ENCODE data around the gene SLC7A7.

DNA sequence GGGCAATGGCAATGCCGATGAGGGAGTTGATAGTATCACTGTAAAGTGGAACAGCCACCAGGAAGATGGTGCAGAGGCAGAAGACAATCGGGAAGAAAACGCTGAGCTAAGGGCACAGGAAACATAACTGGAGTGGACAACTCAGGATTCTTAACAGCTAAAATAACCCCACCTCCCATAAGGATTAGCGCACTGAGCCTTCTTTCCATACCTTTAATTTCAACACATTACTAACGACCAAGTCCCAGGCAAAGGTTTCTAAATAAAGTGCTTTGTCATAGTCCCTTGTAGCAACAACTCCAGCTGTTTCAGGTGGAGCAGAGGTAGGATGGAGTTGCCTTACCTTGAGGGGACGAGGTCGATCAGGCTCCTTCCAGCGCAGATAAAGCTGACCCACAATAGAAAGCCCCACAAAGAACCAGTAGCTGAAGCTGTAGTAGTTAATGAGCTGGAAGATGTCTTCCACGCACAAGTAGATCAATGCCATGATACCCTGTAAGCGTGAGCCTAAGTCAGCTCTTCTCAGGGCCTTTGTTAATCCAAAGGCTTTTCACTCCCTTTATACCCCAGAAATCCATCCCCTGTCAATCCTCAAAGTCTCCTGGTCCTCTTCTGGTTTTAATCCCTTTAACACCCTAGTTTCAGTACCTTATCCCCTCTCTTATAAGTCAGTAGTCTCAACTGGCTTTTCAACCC, 41.1 kb downstream of the SLC7A7 start:
- TF ChIP-seq, protein P1, sequence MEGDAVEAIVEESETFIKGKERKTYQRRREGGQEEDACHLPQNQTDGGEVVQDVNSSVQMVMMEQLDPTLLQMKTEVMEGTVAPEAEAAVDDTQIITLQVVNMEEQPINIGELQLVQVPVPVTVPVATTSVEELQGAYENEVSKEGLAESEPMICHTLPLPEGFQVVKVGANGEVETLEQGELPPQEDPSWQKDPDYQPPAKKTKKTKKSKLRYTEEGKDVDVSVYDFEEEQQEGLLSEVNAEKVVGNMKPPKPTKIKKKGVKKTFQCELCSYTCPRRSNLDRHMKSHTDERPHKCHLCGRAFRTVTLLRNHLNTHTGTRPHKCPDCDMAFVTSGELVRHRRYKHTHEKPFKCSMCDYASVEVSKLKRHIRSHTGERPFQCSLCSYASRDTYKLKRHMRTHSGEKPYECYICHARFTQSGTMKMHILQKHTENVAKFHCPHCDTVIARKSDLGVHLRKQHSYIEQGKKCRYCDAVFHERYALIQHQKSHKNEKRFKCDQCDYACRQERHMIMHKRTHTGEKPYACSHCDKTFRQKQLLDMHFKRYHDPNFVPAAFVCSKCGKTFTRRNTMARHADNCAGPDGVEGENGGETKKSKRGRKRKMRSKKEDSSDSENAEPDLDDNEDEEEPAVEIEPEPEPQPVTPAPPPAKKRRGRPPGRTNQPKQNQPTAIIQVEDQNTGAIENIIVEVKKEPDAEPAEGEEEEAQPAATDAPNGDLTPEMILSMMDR (conservative IDR thresholded peaks at IDR 0.05; ENCODE audit: low read length): no peak
- TF ChIP-seq EZH2phosphoT487 (IDR thresholded peaks at IDR 0.05; ENCODE audit: borderline replicate concordance): no peak

All from Loucy (cell line).